ENCODE data around the gene HAO2. TPM values are rescaled to one million over a fixed set of nuclear protein-coding genes. Genes with fewer than 3 reads are reported as not detected.

The HAO2 gene
- total and polyA plus RNA-seq, 2 experiments from 2014 or later: not detected

GRCh38 chr1:119422631-119423030 lies 54.0 kb downstream of the HAO2 start (continued):
- TF ChIP-seq EZH2phosphoT487 (IDR thresholded peaks at IDR 0.05; ENCODE audit: unreplicated experiment) (no peak), POLR2AphosphoS5 (IDR thresholded peaks at IDR 0.05; ENCODE audit: low read depth) (no peak), EZH2 (IDR thresholded peaks at IDR 0.05; ENCODE audit: low read depth, unreplicated experiment) (no peak), ETS1 (IDR thresholded peaks at IDR 0.05) (no peak), CTCF (conservative IDR thresholded peaks at IDR 0.05; ENCODE audit: low read depth in 2 of 2) (no peak)

- no peaks in the 10 kb centered on the region for H3K36me3 Mint-ChIP-seq (ENCODE audit: low read depth)
- Histone ChIP-seq H3K27me3 (ENCODE audit: insufficient read depth) (no peaks in the 10 kb centered on the region), H3K4me3 (no peak overlapping the region), H3K9me2 (ENCODE audit: insufficient read depth) (peaks cover 5% of the 10 kb centered on the region), H2AFZ (no peak overlapping the region), H3K4me1 (ENCODE audit: insufficient read depth) (peaks cover under 1% of the 10 kb centered on the region; the same call in 1 of the 2 replicates), H3F3A (replicated peaks; ENCODE audit: low read depth) (no peaks in the 10 kb centered on the region), H3K4me2 (no peak overlapping the region), H3K79me2 (replicated peaks; ENCODE audit: insufficient read depth) (no peaks in the 10 kb centered on the region), H3K36me3 (ENCODE audit: insufficient read depth) (no peaks in the 10 kb centered on the region), H3K27ac (ENCODE audit: low read depth) (no peak overlapping the region), H4K20me1 (replicated peaks; ENCODE audit: insufficient read depth) (no peaks in the 10 kb centered on the region)
- ATAC-seq (no peak), DNase-seq (ENCODE audit: low spot score) (no peak)
- no peaks in the 10 kb centered on the region; the same call in 2 of the 3 replicates for H3K9me3 Mint-ChIP-seq
- peaks cover 2% of the 10 kb centered on the region for H3K27me3 Mint-ChIP-seq (ENCODE audit: insufficient read depth, low read depth, poor library complexity)
- peaks cover 12% of the 10 kb centered on the region for H3K4me1 Mint-ChIP-seq
- H3K4me3 Mint-ChIP-seq: no peak overlapping the region
- H3K27ac Mint-ChIP-seq: no peak overlapping the region
- TF ChIP-seq POLR2AphosphoS5 (IDR thresholded peaks at IDR 0.05; ENCODE audit: low read depth): no peak
- TF ChIP-seq NANOG (IDR thresholded peaks at IDR 0.05; ENCODE audit: borderline replicate concordance): no peak
- no peak for TF ChIP-seq REST (IDR thresholded peaks at IDR 0.05; ENCODE audit: unreplicated experiment)
- TF ChIP-seq EZH2 (IDR thresholded peaks at IDR 0.05; ENCODE audit: low read depth, unreplicated experiment): no peak
- no peak for TF ChIP-seq STAT1 (IDR thresholded peaks at IDR 0.05; ENCODE audit: unreplicated experiment)
- TF ChIP-seq ZNF462 (CRISPR knock-in tag; IDR thresholded peaks at IDR 0.05): no peak
- no peak for TF ChIP-seq JUNB (IDR thresholded peaks at IDR 0.05; ENCODE audit: unreplicated experiment)
- no peak for TF ChIP-seq ZNF114 (CRISPR knock-in tag; IDR thresholded peaks at IDR 0.05)
- no peak for TF ChIP-seq ETS1 (IDR thresholded peaks at IDR 0.05)
- no peak for TF ChIP-seq EZH2phosphoT487 (IDR thresholded peaks at IDR 0.05; ENCODE audit: unreplicated experiment)
These were observed 60.4 kb downstream of the HAO2 start for GRCh38 chr1:119428991-119429390.
